H1 (cell line): ENCODE results near the gene SLC35F3. TPM values are rescaled to one million over a fixed set of nuclear protein-coding genes. Genes with fewer than 3 reads are reported as not detected.

Experiments
- CTCF ChIA-PET: fragments of 300-600 bp; sonication (Branson Sonifier 250); formaldehyde crosslinking; loops from one replicate; lab custom pipeline; 2021; ENCODE audit not compliant: partially characterized antibody; lab: Charles Lee
- POLR2A ChIA-PET: fragments of 300-600 bp; sonication (Branson Sonifier 250); formaldehyde crosslinking; loops from one replicate; lab custom pipeline; 2021; ENCODE audit warnings: inconsistent platforms; ENCODE audit not compliant: partially characterized antibody; lab: Charles Lee
- DNase-seq, 2 experiments: peaks; one replicate each; pipeline versions ENCODE4 v3.0.0 to v3.0.0-alpha.2; 2010 to 2022; ENCODE audit warnings: low spot score in 2 of 2, low read depth in 1 of 2, mixed read lengths in 1 of 2
- FAIRE-seq: peaks from 2 replicates; lab custom pipeline; 2011; peaks lifted over from hg19 to GRCh38; lab: Jason Lieb, UNC
- H2AFZ ChIP-seq: 2 replicates; pipeline ENCODE4 v1.8.1; 2012; ENCODE audit warnings: low read length, inconsistent platforms
- H2AK5ac ChIP-seq: 2 replicates; pipeline ENCODE4 v1.6.1; 2013; ENCODE audit warnings: low read depth, low read length
- H2BK120ac ChIP-seq: replicated peaks from 2 replicates; pipeline ENCODE3; 2013; ENCODE audit warnings: low read depth, low read length, inconsistent platforms
- H2BK12ac ChIP-seq: 2 replicates; pipeline ENCODE4 v1.6.1; 2013; ENCODE audit warnings: low read depth, low read length
- H2BK15ac ChIP-seq: 2 replicates; pipeline ENCODE4 v1.6.1; 2013; ENCODE audit warnings: low read length
- H2BK20ac ChIP-seq: 2 replicates; pipeline ENCODE4 v1.6.1; 2013; ENCODE audit warnings: low read length
- H2BK5ac ChIP-seq: 2 replicates; pipeline ENCODE4 v1.6.1; 2013; ENCODE audit warnings: low read depth, low read length
- H3K14ac ChIP-seq: 2 replicates; pipeline ENCODE4 v1.6.1; 2013; ENCODE audit warnings: inconsistent platforms; ENCODE audit not compliant: insufficient read length
- H3K18ac ChIP-seq: 2 replicates; pipeline ENCODE4 v1.6.1; 2013; ENCODE audit warnings: low read length; ENCODE audit errors: extremely low read depth
- H3K23ac ChIP-seq: 2 replicates; pipeline ENCODE4 v1.6.1; 2013; ENCODE audit warnings: inconsistent platforms; ENCODE audit not compliant: insufficient read length
- H3K23me2 ChIP-seq: 2 replicates; pipeline ENCODE4 v1.6.1; 2013; ENCODE audit warnings: low read depth, low read length
- H3K27ac ChIP-seq: 2 replicates; pipeline ENCODE4 v1.6.1; 2011; ENCODE audit warnings: low read depth, low read length, inconsistent platforms
- H3K27me3 ChIP-seq, 4 experiments: replicated peaks in 1 of 4; 1 replicate in 1 of 4; 2 replicates in 3 of 4; pipeline versions ENCODE4 v1.6.1 to v1.8.1; 2011 to 2013; ENCODE audit warnings: low read length in 3 of 4, mild to moderate bottlenecking in 3 of 4, inconsistent platforms in 2 of 4, mixed read lengths in 2 of 4, moderate library complexity in 1 of 4; ENCODE audit not compliant: control insufficient read depth in 3 of 4, insufficient read depth in 3 of 4; ENCODE audit errors: extremely low read depth in 1 of 4
- H3K36me3 ChIP-seq, 4 experiments: 2 replicates each; pipeline versions ENCODE4 v1.6.1 to v1.8.1; 2011 to 2013; ENCODE audit warnings: mild to moderate bottlenecking in 4 of 4, low read length in 3 of 4, moderate library complexity in 2 of 4, control low read depth in 1 of 4, inconsistent platforms in 1 of 4; ENCODE audit not compliant: insufficient read depth in 4 of 4, control insufficient read depth in 2 of 4
- H3K4ac ChIP-seq: replicated peaks from 2 replicates; pipeline ENCODE3; 2013; ENCODE audit warnings: low read length, low read depth, mixed read lengths, inconsistent platforms; ENCODE audit not compliant: insufficient read length
- H3K4me1 ChIP-seq, 4 experiments: replicated peaks in 1 of 4; 1 replicate in 1 of 4; 2 replicates in 3 of 4; pipeline versions ENCODE4 v1.6.1 to v1.8.1; 2011 to 2013; ENCODE audit warnings: low read length in 3 of 4, inconsistent platforms in 2 of 4, mixed read lengths in 1 of 4; ENCODE audit not compliant: insufficient read depth in 4 of 4, control insufficient read depth in 3 of 4
- H3K4me2 ChIP-seq, 2 experiments: 2 replicates each; pipeline versions ENCODE4 v1.6.1 to v1.8.1; 2011 to 2013; ENCODE audit warnings: low read depth in 2 of 2, low read length in 2 of 2, control low read depth in 1 of 2, inconsistent platforms in 1 of 2, mild to moderate bottlenecking in 1 of 2; ENCODE audit not compliant: insufficient read depth in 1 of 2
- H3K4me3 ChIP-seq, 4 experiments: fragments of 200-600, 300-600 bp in 1 of 4; sonication (generic), shearing (Covaris generic), sonication (Bioruptor Twin) in 1 of 4; 2 replicates each; pipeline versions ENCODE4 v1.5.1 to v1.8.1; 2011 to 2016; ENCODE audit warnings: low read length in 4 of 4, low read depth in 3 of 4, control low read depth in 2 of 4, inconsistent platforms in 2 of 4, mild to moderate bottlenecking in 2 of 4, mixed read lengths in 1 of 4, moderate library complexity in 1 of 4; ENCODE audit not compliant: insufficient read depth in 2 of 4; ENCODE audit errors: extremely low read depth in 1 of 4
- H3K56ac ChIP-seq: replicated peaks from 2 replicates; pipeline ENCODE3; 2013; ENCODE audit warnings: low read depth, mild to moderate bottlenecking, mixed read lengths, low read length, inconsistent platforms; ENCODE audit not compliant: insufficient read length
- H3K79me1 ChIP-seq: 2 replicates; pipeline ENCODE4 v1.6.1; 2013; ENCODE audit warnings: low read depth, low read length, control low read depth
- H3K79me2 ChIP-seq, 2 experiments: 2 replicates each; pipeline versions ENCODE4 v1.6.1 to v1.8.1; 2012 to 2013; ENCODE audit warnings: low read length in 2 of 2, mild to moderate bottlenecking in 2 of 2, inconsistent platforms in 1 of 2; ENCODE audit not compliant: insufficient read depth in 2 of 2, control insufficient read depth in 1 of 2
- H3K9ac ChIP-seq, 4 experiments: replicated peaks in 1 of 4; 1 replicate in 1 of 4; 2 replicates in 3 of 4; pipeline versions ENCODE4 v1.6.1 to v1.8.1; 2011 to 2013; ENCODE audit warnings: low read depth in 3 of 4, low read length in 3 of 4, control low read depth in 2 of 4, mild to moderate bottlenecking in 2 of 4, moderate library complexity in 2 of 4, inconsistent platforms in 1 of 4; ENCODE audit errors: extremely low read depth in 1 of 4
- H3K9me3 ChIP-seq, 2 experiments: 2 replicates each; pipeline versions ENCODE4 v1.6.1 to v1.8.1; 2012 to 2013; ENCODE audit warnings: mild to moderate bottlenecking in 2 of 2, moderate library complexity in 2 of 2, control low read depth in 1 of 2, inconsistent platforms in 1 of 2, low read depth in 1 of 2, low read length in 1 of 2, mixed read lengths in 1 of 2; ENCODE audit not compliant: insufficient read depth in 2 of 2
- H4K20me1 ChIP-seq, 2 experiments: replicated peaks in 1 of 2; 2 replicates each; pipeline versions ENCODE3 to v1.8.1; 2011 to 2013; ENCODE audit warnings: inconsistent platforms in 2 of 2, low read length in 2 of 2, mild to moderate bottlenecking in 1 of 2; ENCODE audit not compliant: insufficient read depth in 2 of 2, control insufficient read depth in 1 of 2
- H4K5ac ChIP-seq: 2 replicates; pipeline ENCODE4 v1.6.1; 2013; ENCODE audit warnings: low read length, low read depth, mixed read lengths, inconsistent platforms; ENCODE audit not compliant: insufficient read length
- H4K8ac ChIP-seq: 2 replicates; pipeline ENCODE4 v1.8.0; 2013; ENCODE audit warnings: mild to moderate bottlenecking, moderate library complexity, low read length, inconsistent platforms; ENCODE audit not compliant: insufficient read depth; ENCODE audit errors: extremely low read depth
- H4K91ac ChIP-seq: replicated peaks from 2 replicates; pipeline ENCODE3; 2013; ENCODE audit warnings: low read length, mixed read lengths, inconsistent platforms; ENCODE audit not compliant: insufficient read length
- ASH2L ChIP-seq: fragments of 200-600, 300-600 bp; sonication (generic); IDR thresholded peaks from one replicate; pipeline ENCODE4 v1.7.1; 2017; ENCODE audit warnings: low read length
- BACH1 ChIP-seq: IDR thresholded peaks from 2 replicates; pipeline ENCODE4 v1.6.1; 2012; ENCODE audit warnings: low read length, improper control_type of control experiment
- CTBP2 ChIP-seq: IDR thresholded peaks from 2 replicates; pipeline ENCODE4 v1.7.0; 2011; ENCODE audit warnings: borderline replicate concordance, mild to moderate bottlenecking, moderate library complexity, mixed read lengths, low read length; ENCODE audit not compliant: insufficient read depth, insufficient read length
- EGR1 ChIP-seq: IDR thresholded peaks from 2 replicates; pipeline ENCODE4 v1.6.1; 2011; ENCODE audit warnings: low read depth, low read length, borderline replicate concordance
- FOSL1 ChIP-seq: IDR thresholded peaks from 2 replicates; pipeline ENCODE4 v1.6.1; 2011; ENCODE audit warnings: mild to moderate bottlenecking, low read depth, low read length, moderate library complexity; ENCODE audit not compliant: insufficient read depth
- NRF1 ChIP-seq: IDR thresholded peaks from 2 replicates; pipeline ENCODE4 v1.6.1; 2011; ENCODE audit warnings: mild to moderate bottlenecking, low read depth, low read length, improper control_type of control experiment
- PHF8 ChIP-seq: fragments of 200-600 bp; sonication (generic); conservative IDR thresholded peaks from 2 replicates; pipeline ENCODE4 v1.7.1; 2012; ENCODE audit warnings: low read depth, mild to moderate bottlenecking, inconsistent platforms, low read length, moderate library complexity
- RBBP5 ChIP-seq: IDR thresholded peaks from 2 replicates; pipeline ENCODE4 v1.7.1; 2012; ENCODE audit warnings: low read depth, mild to moderate bottlenecking, inconsistent platforms, low read length, moderate library complexity, borderline replicate concordance
- SIN3A ChIP-seq, 2 experiments: IDR thresholded peaks in 1 of 2; conservative IDR thresholded peaks in 1 of 2; 2 replicates each; pipeline ENCODE4 v1.6.1; 2011 to 2012; ENCODE audit warnings: low read length in 2 of 2, improper control_type of control experiment in 1 of 2, low read depth in 1 of 2, mild to moderate bottlenecking in 1 of 2
- WGBS, 2 experiments: shearing (Covaris generic) in 1 of 2; methylation state at CpG; one replicate each; pipeline versions ENCODE4 v1.1.6 to v1.1.7; 2013 to 2015; ENCODE audit warnings: low lambda C conversion rate in 2 of 2, mixed read lengths in 2 of 2, inconsistent platforms in 1 of 2, low coverage in 1 of 2, missing lambda C conversion rate in 1 of 2; ENCODE audit not compliant: insufficient replicate concordance in 2 of 2, insufficient coverage in 1 of 2, insufficient read length in 1 of 2; ENCODE audit errors: extremely low coverage in 1 of 2, missing lambda C conversion rate in 1 of 2; 5-methylcytosine and 5-hydroxymethylcytosine counted together
- polyA plus RNA-seq, 7 experiments: library from polyadenylated mRNA; depleted of rRNA in 3 of 7; stranded (reverse) in 5 of 7; unstranded in 2 of 7; fragments of >200 nt in 5 of 7; fragments of 200-250 nt in 2 of 7; gene quantifications; 1 replicate in 5 of 7; 2 replicates in 1 of 7; 4 replicates in 1 of 7; pipeline versions ENCODE4 v1.2.1 to v1.2.3, GENCODE V29; 2011 to 2013; ENCODE audit warnings: missing spikeins in 2 of 7, mixed read lengths in 2 of 7
- total RNA-seq: library from RNA; stranded (reverse); fragmentation: NEBNext Ultra II Directional; extraction: Animal tissue kit (Norgen Biotek cat#: 25700); gene quantifications from 2 replicates; pipeline ENCODE4 v1.2.1, GENCODE V29; 2021
- TF ChIP-seq, protein P1 (sequence below): IDR thresholded peaks from 2 replicates; pipeline ENCODE4 v1.6.1; 2012; ENCODE audit warnings: inconsistent platforms

Gene SLC35F3
- total and polyA plus RNA-seq, 2 of the 8 experiments (the other 6 are each of a cell fraction or from before 2014, with no cell fraction given) = 0.78 to 1.2 TPM

DNA sequence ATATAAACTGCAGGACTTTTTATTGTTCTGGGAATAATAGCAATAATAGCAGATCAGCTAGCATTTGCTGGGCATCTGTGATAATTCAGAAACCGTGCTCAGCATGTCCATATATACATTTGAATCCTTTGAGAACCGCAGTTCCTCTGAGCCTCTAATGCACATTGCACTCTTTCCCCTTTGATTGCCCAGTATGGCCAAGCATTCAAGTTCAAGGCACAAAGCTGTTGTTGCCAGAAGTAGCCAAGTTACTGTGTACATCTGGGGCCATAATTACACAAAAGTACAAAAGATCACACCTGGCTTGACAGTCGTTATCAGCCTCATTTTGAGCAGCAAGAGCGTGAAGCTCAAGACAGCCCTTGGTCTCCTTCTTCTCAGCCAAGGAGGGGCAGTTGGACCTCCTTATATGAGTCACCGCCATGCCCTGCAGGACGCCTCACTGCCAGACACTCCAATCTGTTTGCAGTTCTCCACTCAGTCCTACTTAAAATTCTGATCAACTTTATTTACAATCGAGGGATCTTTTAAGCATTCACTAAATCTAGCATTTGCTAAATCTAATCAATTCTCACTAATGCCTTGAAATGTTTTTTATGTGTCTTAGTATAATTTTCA is 216.0 kb downstream of the SLC35F3 start:
- FAIRE-seq (no peak), DNase-seq (no peak)
- Histone ChIP-seq H3K79me1 (no peaks in the 10 kb centered on the region), H4K91ac (no peak overlapping the region), H4K20me1 (no peaks in the 10 kb centered on the region), H3K14ac (no peak overlapping the region), H4K8ac (no peak overlapping the region), H3K18ac (no peak overlapping the region), H3K4me3 (no peak overlapping the region), H2AFZ (no peak overlapping the region), H3K36me3 (no peaks in the 10 kb centered on the region), H3K27ac (no peak overlapping the region), H2BK5ac (no peak overlapping the region), H2BK12ac (no peak overlapping the region), H3K79me2 (no peaks in the 10 kb centered on the region), H2AK5ac (no peak overlapping the region), H3K9ac (no peak overlapping the region), H3K4me2 (no peak overlapping the region), H2BK15ac (no peak overlapping the region), H2BK20ac (no peak overlapping the region), H3K27me3 (no peaks in the 10 kb centered on the region), H4K5ac (no peak overlapping the region), H3K4ac (no peak overlapping the region), H3K23ac (no peak overlapping the region), H3K4me1 (0 out of 7 replicates have a peak, but pooled peaks cover 0 to 2% (median 0%) of the 10 kb centered on the region in 4 experiments), H3K23me2 (no peaks in the 10 kb centered on the region), H3K9me3 (no peaks in the 10 kb centered on the region), H3K56ac (no peak overlapping the region), H2BK120ac (no peak overlapping the region)
- 91% methylated on average over 7 of the region's 7 CpGs; no CpG with 5 or more reads in 1 of the 2 experiments for WGBS, 2 experiments
- POLR2A ChIA-PET = no interaction called here
- TF ChIP-seq CTBP2 (no peak), PHF8 (no peak), RBBP5 (no peak), EGR1 (no peak), NRF1 (no peak), FOSL1 (no peak), SIN3A (conservative IDR thresholded peaks at IDR 0.05 in 1 of 2, IDR thresholded peaks at IDR 0.05 in 1 of 2; ENCODE audit: low read depth in 1 of 2, low read length in 2 of 2) (no peak), ASH2L (no peak), BACH1 (no peak)
- TF ChIP-seq, protein P1, sequence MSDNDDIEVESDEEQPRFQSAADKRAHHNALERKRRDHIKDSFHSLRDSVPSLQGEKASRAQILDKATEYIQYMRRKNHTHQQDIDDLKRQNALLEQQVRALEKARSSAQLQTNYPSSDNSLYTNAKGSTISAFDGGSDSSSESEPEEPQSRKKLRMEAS = no peak
- CTCF ChIA-PET = interaction anchor here (0.7 to 1.9 kb wide), 9 partner anchors 9 to 207 kb away, joined by 3 to 9 read pairs (median 3); no protein-coding TSS in a partner anchor
